ENCODE measurements around the gene NEDD4L. TPM values are rescaled to one million over a fixed set of nuclear protein-coding genes. Genes with fewer than 3 reads are reported as not detected.

NEDD4L gene
- polyA plus RNA-seq, 1 donor (not counting 4 experiments of a cell fraction or from before 2014, with no cell fraction given), result 52.6 TPM

DNA sequence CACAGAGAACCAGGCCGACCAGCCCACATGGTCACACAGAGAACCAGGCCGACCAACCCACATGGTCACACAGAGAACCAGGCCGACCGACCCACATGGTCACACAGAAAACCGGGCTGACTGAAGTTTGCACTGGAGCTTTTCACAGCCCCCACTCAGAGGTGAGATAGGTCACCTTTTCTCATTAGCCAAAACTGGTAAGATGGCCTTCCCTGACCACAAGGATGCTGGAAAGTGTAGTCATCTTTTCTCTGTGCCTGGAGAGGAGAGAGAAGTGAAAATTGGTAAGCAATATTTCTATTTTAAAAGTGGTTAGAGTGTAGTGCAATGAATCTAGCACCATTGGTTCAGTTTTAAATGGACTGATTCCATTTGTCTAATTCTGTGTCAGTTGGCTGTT is 247.1 kb downstream of the NEDD4L start:
- Histone ChIP-seq H2AFZ (ENCODE audit: control insufficient read depth, low read length) (no peak overlapping the region), H4K20me1 (ENCODE audit: control insufficient read depth, extremely low read depth, insufficient read depth, low read length) (no peaks in the 10 kb centered on the region), H3K9me1 (ENCODE audit: control insufficient read depth, extremely low read depth, insufficient read depth, low read length) (no peaks in the 10 kb centered on the region), H3K36me3 (ENCODE audit: control insufficient read depth in 2 of 2, extremely low read depth in 1 of 2, insufficient read depth in 2 of 2, low read length in 2 of 2) (peaks cover 3 to 9% of the 10 kb centered on the region in 2 experiments), H3K4me2 (ENCODE audit: control insufficient read depth, extremely low read depth, insufficient read depth, low read depth, low read length) (no peak overlapping the region), H3K79me2 (ENCODE audit: control insufficient read depth, insufficient read depth, low read length) (peaks cover 84% of the 10 kb centered on the region), H3K4me1 (ENCODE audit: control insufficient read depth, extremely low read depth, insufficient read depth, low read length) (peaks cover 29% of the 10 kb centered on the region), H3K4me3 (ENCODE audit: control insufficient read depth in 2 of 3, extremely low read depth in 1 of 3, insufficient read depth in 2 of 3, low read depth in 1 of 3, low read length in 3 of 3) (no peak overlapping the region), H3K27ac (ENCODE audit: control insufficient read depth, insufficient read depth, low read length) (no peak overlapping the region), H3K9me3 (ENCODE audit: control insufficient read depth, low read depth, low read length) (no peaks in the 10 kb centered on the region), H3K9ac (ENCODE audit: control insufficient read depth, extremely low read depth, insufficient read depth, low read length) (no peak overlapping the region), H3K27me3 (ENCODE audit: control insufficient read depth, extremely low read depth, insufficient read depth, low read length) (no peaks in the 10 kb centered on the region)
- TF ChIP-seq, protein P1, sequence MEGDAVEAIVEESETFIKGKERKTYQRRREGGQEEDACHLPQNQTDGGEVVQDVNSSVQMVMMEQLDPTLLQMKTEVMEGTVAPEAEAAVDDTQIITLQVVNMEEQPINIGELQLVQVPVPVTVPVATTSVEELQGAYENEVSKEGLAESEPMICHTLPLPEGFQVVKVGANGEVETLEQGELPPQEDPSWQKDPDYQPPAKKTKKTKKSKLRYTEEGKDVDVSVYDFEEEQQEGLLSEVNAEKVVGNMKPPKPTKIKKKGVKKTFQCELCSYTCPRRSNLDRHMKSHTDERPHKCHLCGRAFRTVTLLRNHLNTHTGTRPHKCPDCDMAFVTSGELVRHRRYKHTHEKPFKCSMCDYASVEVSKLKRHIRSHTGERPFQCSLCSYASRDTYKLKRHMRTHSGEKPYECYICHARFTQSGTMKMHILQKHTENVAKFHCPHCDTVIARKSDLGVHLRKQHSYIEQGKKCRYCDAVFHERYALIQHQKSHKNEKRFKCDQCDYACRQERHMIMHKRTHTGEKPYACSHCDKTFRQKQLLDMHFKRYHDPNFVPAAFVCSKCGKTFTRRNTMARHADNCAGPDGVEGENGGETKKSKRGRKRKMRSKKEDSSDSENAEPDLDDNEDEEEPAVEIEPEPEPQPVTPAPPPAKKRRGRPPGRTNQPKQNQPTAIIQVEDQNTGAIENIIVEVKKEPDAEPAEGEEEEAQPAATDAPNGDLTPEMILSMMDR (optimal IDR thresholded peaks at IDR 0.05 in 1 of 3, IDR thresholded peaks at IDR 0.05 in 1 of 3, conservative IDR thresholded peaks at IDR 0.05 in 1 of 3; ENCODE audit: extremely low read depth in 1 of 3, insufficient read depth in 2 of 3, low read length in 3 of 3), result no peak
- TF ChIP-seq EZH2 (IDR thresholded peaks at IDR 0.05; ENCODE audit: low read length), result no peak
- no peak for DNase-seq (ENCODE audit: low read depth, low spot score)
- dilution Hi-C loops (cut with MboI; ENCODE audit: extremely low pct_ligation_motif_present, low sequenced_read_pairs), result no loop called here
- FAIRE-seq, result no peak

DNA sequence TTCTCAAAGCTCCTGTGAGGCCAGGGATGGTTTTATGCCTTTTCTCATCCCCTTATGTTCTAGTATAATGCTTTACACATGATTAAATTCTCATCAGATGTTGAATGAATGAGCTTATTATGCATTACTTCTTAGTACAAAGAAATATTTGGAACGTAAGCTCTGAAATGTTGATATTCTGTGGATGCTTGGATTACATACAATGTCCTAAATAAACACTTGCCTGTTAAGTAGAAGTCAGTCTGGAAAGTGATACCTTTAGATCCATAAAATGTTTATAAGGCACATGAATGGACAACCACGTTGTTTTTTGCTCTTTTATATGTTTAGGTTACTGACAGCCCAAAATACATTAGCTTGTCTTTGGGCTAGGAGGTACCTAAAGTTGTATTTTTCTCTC is 248.6 kb downstream of the NEDD4L start:
- no peak overlapping the region for H3K4me2 ChIP-seq (ENCODE audit: control insufficient read depth, extremely low read depth, insufficient read depth, low read depth, low read length)
- H3K9me1 ChIP-seq (ENCODE audit: control insufficient read depth, extremely low read depth, insufficient read depth, low read length), result no peaks in the 10 kb centered on the region
- FAIRE-seq (no peak), DNase-seq (ENCODE audit: low read depth, low spot score) (no peak)
- H3K27me3 ChIP-seq (ENCODE audit: control insufficient read depth, extremely low read depth, insufficient read depth, low read length), result no peaks in the 10 kb centered on the region
- no peak overlapping the region for H3K4me3 ChIP-seq (ENCODE audit: control insufficient read depth in 2 of 3, extremely low read depth in 1 of 3, insufficient read depth in 2 of 3, low read depth in 1 of 3, low read length in 3 of 3)
- no peak overlapping the region for H3K9ac ChIP-seq (ENCODE audit: control insufficient read depth, extremely low read depth, insufficient read depth, low read length)
- H3K79me2 ChIP-seq (ENCODE audit: control insufficient read depth, insufficient read depth, low read length), result peaks cover 77% of the 10 kb centered on the region
- no peak for TF ChIP-seq EZH2 (IDR thresholded peaks at IDR 0.05; ENCODE audit: low read length)
- TF ChIP-seq, protein P1 (optimal IDR thresholded peaks at IDR 0.05 in 1 of 3, IDR thresholded peaks at IDR 0.05 in 1 of 3, conservative IDR thresholded peaks at IDR 0.05 in 1 of 3; ENCODE audit: extremely low read depth in 1 of 3, insufficient read depth in 2 of 3, low read length in 3 of 3), result no peak
- no peak overlapping the region for H2AFZ ChIP-seq (ENCODE audit: control insufficient read depth, low read length)
- dilution Hi-C loops (cut with MboI; ENCODE audit: extremely low pct_ligation_motif_present, low sequenced_read_pairs), result no loop called here
- H3K27ac ChIP-seq (ENCODE audit: control insufficient read depth, insufficient read depth, low read length), result no peak overlapping the region
- H3K36me3 ChIP-seq (ENCODE audit: control insufficient read depth in 2 of 2, extremely low read depth in 1 of 2, insufficient read depth in 2 of 2, low read length in 2 of 2), result peaks cover 5 to 12% of the 10 kb centered on the region in 2 experiments
- H4K20me1 ChIP-seq (ENCODE audit: control insufficient read depth, extremely low read depth, insufficient read depth, low read length), result peaks cover 3% of the 10 kb centered on the region
- no peaks in the 10 kb centered on the region for H3K9me3 ChIP-seq (ENCODE audit: control insufficient read depth, low read depth, low read length)
- peaks cover 22% of the 10 kb centered on the region for H3K4me1 ChIP-seq (ENCODE audit: control insufficient read depth, extremely low read depth, insufficient read depth, low read length)

Measured in keratinocyte (primary cell).